K562 (cell line): ENCODE results near the gene NAIF1. TPM values are rescaled to one million over a fixed set of nuclear protein-coding genes. Genes with fewer than 3 reads are reported as not detected.
A peak's percentile ranks its signal among the peaks of the same experiment; 100 is the strongest.

Experiments used
- ATAC-seq: fragments of 200-7000 bp; cut with Tn5 transposase; 3 replicates; pipeline ENCODE4 v1.9.1; 2020; ENCODE audit warnings: moderate library complexity
- BruUV-seq: library from RNA; stranded (reverse); fragments of 400-500 nt; replicated peaks from 2 replicates; lab custom pipeline; 2021; lab: Mats Ljungman, UMichigan
- CTCF ChIA-PET: fragments of 300-600 bp; formaldehyde crosslinking; extraction: SDS; loops from one replicate; lab custom pipeline; 2021; ENCODE audit warnings: low intra/inter-chr PET ratio; lab: Yijun Ruan, JAX
- POLR2A ChIA-PET: fragments of 300-600, 350-650 bp; sonication (Branson Sonifier 250); formaldehyde crosslinking; extraction: SDS; loops from one replicate; lab custom pipeline; 2021; ENCODE audit warnings: antibody characterized with exemption, inconsistent platforms; lab: Yijun Ruan, JAX
- DNase-seq, 4 experiments: peaks; one replicate each; pipeline versions ENCODE4 v3.0.0 to v3.0.0-alpha.2; 2011 to 2018; ENCODE audit warnings: low spot score in 3 of 4, mixed read lengths in 3 of 4; ENCODE audit errors: extremely low read depth in 1 of 4
- FAIRE-seq: peaks from 2 replicates; lab custom pipeline; 2011; peaks lifted over from hg19 to GRCh38; lab: Jason Lieb, UNC
- H2AFZ ChIP-seq: 2 replicates; pipeline ENCODE4 v1.6.0; 2011; ENCODE audit warnings: low read depth, low read length, control low read depth, inconsistent platforms
- H3K27ac ChIP-seq: fragments of 200-600 bp; 3 replicates; pipeline ENCODE4 v1.8.0; 2011; ENCODE audit warnings: low read depth, mild to moderate bottlenecking, control low read depth, inconsistent platforms, low read length, moderate library complexity, mixed read lengths; ENCODE audit errors: extremely low read depth
- H3K27me3 ChIP-seq, 2 experiments: fragments of 300-600 bp in 1 of 2; 2 replicates in 1 of 2; 3 replicates in 1 of 2; pipeline versions ENCODE4 v1.6.0 to v1.8.0; 2011; ENCODE audit warnings: inconsistent platforms in 2 of 2, low read length in 2 of 2, mild to moderate bottlenecking in 1 of 2, mixed read lengths in 1 of 2, moderate library complexity in 1 of 2; ENCODE audit not compliant: control insufficient read depth in 2 of 2, insufficient read depth in 2 of 2
- H3K36me3 ChIP-seq: fragments of 300-600 bp; 3 replicates; pipeline ENCODE4 v1.8.0; 2011; ENCODE audit warnings: mild to moderate bottlenecking, low read length, inconsistent platforms; ENCODE audit not compliant: control insufficient read depth, insufficient read depth
- H3K4me1 ChIP-seq, 2 experiments: fragments of 200-600 bp in 1 of 2; replicated peaks in 1 of 2; 2 replicates in 1 of 2; 3 replicates in 1 of 2; pipeline versions ENCODE4 v1.5.1 to v1.8.0; 2011; ENCODE audit warnings: inconsistent platforms in 2 of 2, low read length in 2 of 2, mild to moderate bottlenecking in 1 of 2, mixed read lengths in 1 of 2, moderate library complexity in 1 of 2; ENCODE audit not compliant: control insufficient read depth in 2 of 2, insufficient read depth in 2 of 2
- H3K4me2 ChIP-seq: 2 replicates; pipeline ENCODE4 v1.6.1; 2011; ENCODE audit warnings: low read length, control low read depth, inconsistent platforms, mixed read lengths; ENCODE audit not compliant: insufficient read depth
- H3K4me3 ChIP-seq: fragments of 200-600 bp; sonication (generic), shearing (Covaris generic); 2 replicates; pipeline ENCODE4 v1.5.1; 2016; ENCODE audit warnings: control low read depth, inconsistent platforms
- H3K79me2 ChIP-seq: fragments of 200-600 bp; 3 replicates; pipeline ENCODE4 v1.8.0; 2011; ENCODE audit warnings: low read length, inconsistent platforms; ENCODE audit not compliant: control insufficient read depth, insufficient read depth
- H3K9ac ChIP-seq, 2 experiments: 2 replicates each; pipeline versions ENCODE4 v1.6.0 to v1.6.1; 2011; ENCODE audit warnings: low read depth in 2 of 2, low read length in 2 of 2, control low read depth in 1 of 2, inconsistent platforms in 1 of 2, mild to moderate bottlenecking in 1 of 2, mixed read lengths in 1 of 2; ENCODE audit not compliant: insufficient read depth in 1 of 2
- H3K9me1 ChIP-seq: one replicate; pipeline ENCODE4 v1.6.0; 2011; ENCODE audit warnings: inconsistent platforms, mild to moderate bottlenecking, low read length, moderate library complexity; ENCODE audit not compliant: control insufficient read depth, insufficient read depth
- H3K9me3 ChIP-seq: replicated peaks from 2 replicates; pipeline ENCODE4 v1.5.1; 2011; ENCODE audit warnings: low read depth, low read length, inconsistent platforms; ENCODE audit not compliant: control insufficient read depth, insufficient read depth
- H4K20me1 ChIP-seq: replicated peaks from 2 replicates; pipeline ENCODE4 v1.6.1; 2011; ENCODE audit warnings: low read length, inconsistent platforms, mixed read lengths; ENCODE audit not compliant: control insufficient read depth, insufficient read depth
- BMI1 ChIP-seq: fragments of 150-350 bp; IDR thresholded peaks from 2 replicates; pipeline ENCODE4 v1.6.1; 2014; ENCODE audit warnings: low read length
- ELF2 ChIP-seq: fragments of 250-450 bp; sonication (Bioruptor Pico); IDR thresholded peaks from 2 replicates; pipeline ENCODE4 v1.5.0; 2021; ENCODE audit warnings: mild to moderate bottlenecking
- HLTF ChIP-seq: fragments of 450-650 bp; IDR thresholded peaks from 2 replicates; pipeline ENCODE4 v1.6.1; 2016
- HNRNPL ChIP-seq: fragments of 200-400 bp; formaldehyde crosslinking; IDR thresholded peaks from 2 replicates; pipeline ENCODE4 v1.6.1; 2017; ENCODE audit warnings: low read depth, mild to moderate bottlenecking, low read length
- JUND ChIP-seq, 2 experiments: IDR thresholded peaks; 2 replicates in 1 of 2; 3 replicates in 1 of 2; pipeline ENCODE4 v1.6.1; 2011; ENCODE audit warnings: borderline replicate concordance in 2 of 2, low read depth in 2 of 2, low read length in 2 of 2, improper control_type of control experiment in 1 of 2, missing biosample characterization in 1 of 2, missing genetic modification characterization in 1 of 2, missing genetic modification reagents in 1 of 2
- KLF10 ChIP-seq: fragments of 250-450 bp; sonication (Bioruptor Pico); IDR thresholded peaks from 2 replicates; pipeline ENCODE4 v1.6.1; 2021; ENCODE audit warnings: matching md5 sums
- MEIS2 ChIP-seq: fragments of 450-650 bp; IDR thresholded peaks from 2 replicates; pipeline ENCODE4 v1.6.1; 2014; ENCODE audit warnings: mild to moderate bottlenecking; ENCODE audit not compliant: partially characterized antibody
- MTA2 ChIP-seq: fragments of 450-650 bp; IDR thresholded peaks from 2 replicates; pipeline ENCODE4 v1.6.1; 2016; ENCODE audit warnings: low read depth
- RFX1 ChIP-seq: fragments of 450-650 bp; IDR thresholded peaks from 2 replicates; pipeline ENCODE4 v1.6.1; 2016; ENCODE audit warnings: mild to moderate bottlenecking, moderate library complexity
- THRAP3 ChIP-seq: fragments of 450-650 bp; IDR thresholded peaks from 2 replicates; pipeline ENCODE4 v1.6.1; 2016; ENCODE audit warnings: mild to moderate bottlenecking, inconsistent platforms, borderline replicate concordance
- U2AF2 ChIP-seq: fragments of 200-400 bp; formaldehyde crosslinking; optimal IDR thresholded peaks from 2 replicates; pipeline ENCODE3; 2017; ENCODE audit warnings: low read depth, mild to moderate bottlenecking, low read length
- ZC3H11A ChIP-seq: IDR thresholded peaks from 2 replicates; pipeline ENCODE4 v1.6.1; 2012; ENCODE audit warnings: low read depth, low read length, improper control_type of control experiment
- ZFPM2 ChIP-seq: fragments of 250-450 bp; sonication (Bioruptor Pico); IDR thresholded peaks from 2 replicates; pipeline ENCODE4 v1.5.1; 2022; ENCODE audit warnings: mild to moderate bottlenecking
- ZKSCAN3 ChIP-seq: fragments of 250-450 bp; sonication (Bioruptor Pico); IDR thresholded peaks from 2 replicates; pipeline ENCODE4 v1.4.0; 2020
- ZNF184 ChIP-seq: sonication (generic); formaldehyde crosslinking; IDR thresholded peaks from 2 replicates; pipeline ENCODE4 v1.5.0; 2020; ENCODE audit warnings: missing genetic modification reagents
- ZNF431 ChIP-seq: sonication (generic); formaldehyde crosslinking; IDR thresholded peaks from 2 replicates; pipeline ENCODE4 v1.8.0; 2022; ENCODE audit warnings: mild to moderate bottlenecking, missing genetic modification reagents
- WGBS: fragments of 100-300 bp; shearing (Covaris generic); methylation state at CpG from one replicate; pipeline ENCODE4 v1.1.6; 2016; ENCODE audit warnings: low coverage, mixed read lengths; ENCODE audit not compliant: insufficient coverage; ENCODE audit errors: missing lambda C conversion rate; 5-methylcytosine and 5-hydroxymethylcytosine counted together
- in situ Hi-C: fragments of 300-500 bp; cut with MboI; formaldehyde crosslinking; loops from 4 replicates; pipeline ENCODE4 v1.15.0; 2018; ENCODE audit warnings: inconsistent platforms, mixed read lengths
- intact Hi-C: fragments of 100-400 bp; cut with micrococcal nuclease; formaldehyde crosslinking; loops from 2 replicates; pipeline ENCODE4 v1.14.2; 2022
- polyA plus RNA-seq, 8 experiments: library from polyadenylated mRNA; depleted of rRNA in 4 of 8; stranded (reverse) in 5 of 8; unstranded in 3 of 8; fragments of >200 nt; fragmentation: Nextera tagmentation in 2 of 8; fragmentation: Illumina TruSeq in 1 of 8; extraction: Ambion mirVana in 2 of 8; extraction: Trizol in 1 of 8; gene quantifications; 2 replicates each; pipeline versions ENCODE4 v1.2.1 to v1.2.3, GENCODE V29; 2011 to 2014; ENCODE audit warnings: inconsistent platforms in 1 of 8, missing spikeins in 1 of 8
- total RNA-seq, 7 experiments: library from RNA; depleted of rRNA in 6 of 7; stranded (reverse); fragments of >200 nt in 6 of 7; fragmentation: Illumina TruSeq in 2 of 7; extraction: Trizol in 2 of 7; gene quantifications; 2 replicates each; pipeline versions ENCODE4 v1.2.1 to v1.2.3, GENCODE V29; 2011 to 2021; ENCODE audit warnings: low replicate concordance in 1 of 7
- TF ChIP-seq, protein P1 (sequence below): fragments of 250-450 bp; sonication (Bioruptor Pico); IDR thresholded peaks from 2 replicates; pipeline ENCODE4 v1.8.0; 2022; ENCODE audit warnings: moderate library complexity, mild to moderate bottlenecking, inconsistent platforms
- TF ChIP-seq, protein P2 (sequence below), 2 experiments: fragments of 450-650 bp; conservative IDR thresholded peaks; 2 replicates each; pipeline ENCODE4 v1.6.1; 2017; ENCODE audit warnings: mild to moderate bottlenecking in 2 of 2, moderate library complexity in 2 of 2

Gene NAIF1
- total and polyA plus RNA-seq, 9 of the 15 experiments (the other 6 are each of a cell fraction or from before 2014, with no cell fraction given) = 4.8 to 26.6 (median 17.2) TPM

DNA sequence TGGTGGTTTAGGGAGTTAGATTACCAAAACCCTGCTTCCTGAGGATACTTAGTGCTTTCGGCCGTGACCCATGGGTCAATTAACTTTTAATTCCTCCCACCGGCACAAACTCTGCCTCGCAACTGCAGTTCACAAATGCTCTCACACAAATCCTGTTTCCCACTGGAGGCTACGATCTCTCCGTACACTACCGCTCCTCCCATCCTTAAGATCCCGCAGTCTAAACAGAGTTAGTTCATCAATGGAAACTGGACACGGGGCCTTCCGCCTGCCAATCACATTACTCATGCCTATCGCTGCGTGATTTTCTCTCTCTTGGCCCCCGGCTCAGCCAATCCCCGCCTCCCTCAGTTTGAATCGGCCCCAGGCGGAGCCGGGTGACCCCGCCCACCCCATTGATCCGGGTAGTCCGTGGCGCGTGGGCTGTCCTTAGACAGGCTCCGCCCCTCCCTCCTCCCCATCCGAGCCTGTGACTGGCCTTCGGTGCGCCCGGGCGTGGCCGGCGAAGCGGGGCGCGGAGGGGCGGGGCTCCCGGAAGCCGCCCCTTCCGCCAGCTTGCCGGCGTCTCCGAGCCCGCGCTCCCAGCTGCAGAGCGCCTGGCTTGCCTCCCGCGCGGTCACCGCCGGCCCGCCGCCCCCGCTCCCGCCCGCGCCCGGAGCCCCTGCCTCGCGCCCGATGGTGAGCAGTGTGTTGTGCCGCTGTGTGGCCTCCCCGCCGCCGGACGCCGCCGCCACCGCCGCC, 695 bp upstream of the NAIF1 start, which contains the start of gene SLC25A25:
SLC25A25 (plus strand) TSS at position 588 of the 741 bp plus-strand sequence; CDS start at position 676, 88 bp downstream.
- CTCF ChIA-PET = interaction anchor here (0.7 kb wide), 1 partner anchor 93 kb away, joined by 4 read pairs; no protein-coding TSS in a partner anchor
- peak; percentile 96 to 99 (median 98) for DNase-seq
- in situ Hi-C loops = no loop called here
- no peaks in the 10 kb centered on the region for H3K27me3 ChIP-seq
- peak within 1 kb of the TSS; percentile 95 for H3K27ac ChIP-seq
- peaks cover 31 to 45% of the 10 kb centered on the region in 2 experiments; a peak in 4 of 5 replicates for H3K4me1 ChIP-seq
- intact Hi-C loops = loop anchor here (1.0 to 5.0 kb wide), 3 partner anchors 26 to 49 kb away; no protein-coding TSS in a partner anchor
- WGBS = under 1% methylated on average over 39 of the region's 67 CpGs
- peaks cover 35% of the 10 kb centered on the region for H3K36me3 ChIP-seq
- BruUV-seq = no TSS peak
- POLR2A ChIA-PET = interaction anchor here (0.6 to 5.4 kb wide), 19 partner anchors 10 to 135 kb away, joined by 3 to 36 read pairs (median 4); partner anchors contain the start of gene PTGES2
- peak within 1 kb of the TSS; percentile 89 for H3K4me3 ChIP-seq
- no peaks in the 10 kb centered on the region for H3K9me1 ChIP-seq
- no peaks in the 10 kb centered on the region for H3K9me3 ChIP-seq
- H2AFZ ChIP-seq = peak within 1 kb of the TSS; percentile 88
- no peak for FAIRE-seq
- peaks cover 11% of the 10 kb centered on the region; the same call in 1 of the 2 replicates for H4K20me1 ChIP-seq
- ATAC-seq = peak; percentile 83
- H3K4me2 ChIP-seq = peak within 1 kb of the TSS; percentile 99
- peak within 1 kb of the TSS; percentile 93 to 98 for H3K9ac ChIP-seq
- H3K79me2 ChIP-seq = peaks cover 83% of the 10 kb centered on the region
- TF ChIP-seq ZNF431 (CRISPR knock-in tag) (no peak), ELF2 (CRISPR knock-in tag) (no peak), HNRNPL (no peak), BMI1 (no peak), ZFPM2 (no peak), RFX1 (no peak), ZNF184 (CRISPR knock-in tag) (no peak), HLTF (no peak), MEIS2 (peak; percentile 70), U2AF2 (no peak), JUND (IDR thresholded peaks at IDR 0.05; ENCODE audit: borderline replicate concordance, low read depth, low read length) (peak; percentile 51; the same call in 1 of the 2 replicates), JUND (tag; IDR thresholded peaks at IDR 0.05; ENCODE audit: borderline replicate concordance, low read depth, low read length) (no peak; the same call in 2 of the 3 replicates), ZKSCAN3 (CRISPR knock-in tag) (no peak), THRAP3 (no peak), KLF10 (CRISPR knock-in tag) (no peak), ZC3H11A (no peak), MTA2 (no peak)
- TF ChIP-seq, protein P1, sequence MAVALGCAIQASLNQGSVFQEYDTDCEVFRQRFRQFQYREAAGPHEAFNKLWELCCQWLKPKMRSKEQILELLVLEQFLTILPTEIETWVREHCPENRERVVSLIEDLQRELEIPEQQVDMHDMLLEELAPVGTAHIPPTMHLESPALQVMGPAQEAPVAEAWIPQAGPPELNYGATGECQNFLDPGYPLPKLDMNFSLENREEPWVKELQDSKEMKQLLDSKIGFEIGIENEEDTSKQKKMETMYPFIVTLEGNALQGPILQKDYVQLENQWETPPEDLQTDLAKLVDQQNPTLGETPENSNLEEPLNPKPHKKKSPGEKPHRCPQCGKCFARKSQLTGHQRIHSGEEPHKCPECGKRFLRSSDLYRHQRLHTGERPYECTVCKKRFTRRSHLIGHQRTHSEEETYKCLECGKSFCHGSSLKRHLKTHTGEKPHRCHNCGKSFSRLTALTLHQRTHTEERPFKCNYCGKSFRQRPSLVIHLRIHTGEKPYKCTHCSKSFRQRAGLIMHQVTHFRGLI (CRISPR knock-in tag) = no peak
- TF ChIP-seq, protein P2, sequence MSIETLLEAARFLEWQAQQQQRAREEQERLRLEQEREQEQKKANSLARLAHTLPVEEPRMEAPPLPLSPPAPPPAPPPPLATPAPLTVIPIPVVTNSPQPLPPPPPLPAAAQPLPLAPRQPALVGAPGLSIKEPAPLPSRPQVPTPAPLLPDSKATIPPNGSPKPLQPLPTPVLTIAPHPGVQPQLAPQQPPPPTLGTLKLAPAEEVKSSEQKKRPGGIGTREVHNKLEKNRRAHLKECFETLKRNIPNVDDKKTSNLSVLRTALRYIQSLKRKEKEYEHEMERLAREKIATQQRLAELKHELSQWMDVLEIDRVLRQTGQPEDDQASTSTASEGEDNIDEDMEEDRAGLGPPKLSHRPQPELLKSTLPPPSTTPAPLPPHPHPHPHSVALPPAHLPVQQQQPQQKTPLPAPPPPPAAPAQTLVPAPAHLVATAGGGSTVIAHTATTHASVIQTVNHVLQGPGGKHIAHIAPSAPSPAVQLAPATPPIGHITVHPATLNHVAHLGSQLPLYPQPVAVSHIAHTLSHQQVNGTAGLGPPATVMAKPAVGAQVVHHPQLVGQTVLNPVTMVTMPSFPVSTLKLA (conservative IDR thresholded peaks at IDR 0.05) = no peak
